Fibroblast of lung (primary cell): ENCODE data around the gene PDC. TPM values are rescaled to one million over a fixed set of nuclear protein-coding genes. Genes with fewer than 3 reads are reported as not detected.
A peak's percentile ranks its signal among the peaks of the same experiment; 100 is the strongest.
"Not testable (repeated sequence)": the region's sequence is repeated elsewhere in the genome, so short reads cannot be mapped to it uniquely, and the experiment has no call there.

ENCODE experiments used
- DNase-seq, 2 donors: peaks; one replicate each; pipeline versions ENCODE4 v3.0.0 to v3.0.0-alpha.2; 2010; ENCODE audit warnings: low read depth in 2 of 2
- H2AFZ ChIP-seq: 2 replicates; pipeline ENCODE4 v1.5.1; 2012; ENCODE audit warnings: low read length, control low read depth, inconsistent platforms
- H3K27ac ChIP-seq: 2 replicates; pipeline ENCODE4 v1.5.1; 2011; ENCODE audit warnings: low read length, control low read depth; ENCODE audit not compliant: insufficient read depth
- H3K27me3 ChIP-seq: 2 replicates; pipeline ENCODE4 v1.5.1; 2011; ENCODE audit warnings: mild to moderate bottlenecking, low read length; ENCODE audit not compliant: control insufficient read depth, insufficient read depth
- H3K36me3 ChIP-seq: 2 replicates; pipeline ENCODE4 v1.5.1; 2011; ENCODE audit warnings: low read length; ENCODE audit not compliant: control insufficient read depth, insufficient read depth
- H3K4me1 ChIP-seq: 2 replicates; pipeline ENCODE4 v1.5.1; 2011; ENCODE audit warnings: low read length; ENCODE audit not compliant: control insufficient read depth, insufficient read depth; ENCODE audit errors: extremely low read depth
- H3K4me2 ChIP-seq: 2 replicates; pipeline ENCODE4 v1.5.1; 2011; ENCODE audit warnings: low read length, control low read depth; ENCODE audit not compliant: insufficient read depth; ENCODE audit errors: extremely low read depth
- H3K4me3 ChIP-seq, 4 experiments: fragments of 200-600 bp in 1 of 4; sonication (generic) in 1 of 4; replicated peaks in 1 of 4; 2 replicates each; pipeline ENCODE4 v1.5.1; 2011 to 2016; ENCODE audit warnings: low read length in 4 of 4, low read depth in 3 of 4, mild to moderate bottlenecking in 3 of 4, control low read depth in 2 of 4, inconsistent platforms in 1 of 4, mixed read lengths in 1 of 4; ENCODE audit not compliant: insufficient read depth in 1 of 4; ENCODE audit errors: control extremely low read depth in 1 of 4
- H3K79me2 ChIP-seq: 2 replicates; pipeline ENCODE4 v1.5.1; 2012; ENCODE audit warnings: mild to moderate bottlenecking, low read length, inconsistent platforms; ENCODE audit not compliant: control insufficient read depth, insufficient read depth
- H3K9ac ChIP-seq: 2 replicates; pipeline ENCODE4 v1.5.1; 2011; ENCODE audit warnings: mild to moderate bottlenecking, low read length, control low read depth; ENCODE audit not compliant: insufficient read depth
- H3K9me3 ChIP-seq: 2 replicates; pipeline ENCODE4 v1.5.1; 2012; ENCODE audit warnings: low read depth, low read length; ENCODE audit not compliant: control insufficient read depth, insufficient read depth
- H4K20me1 ChIP-seq: 2 replicates; pipeline ENCODE4 v1.5.1; 2011; ENCODE audit warnings: low read length; ENCODE audit not compliant: control insufficient read depth, insufficient read depth; ENCODE audit errors: extremely low read depth
- CTCF ChIP-seq, 2 donors: IDR thresholded peaks in 1 of 2; conservative IDR thresholded peaks in 1 of 2; 1 replicate in 1 of 2; 2 replicates in 1 of 2; pipeline ENCODE4 v1.5.1; 2011 to 2012; ENCODE audit warnings: low read length in 2 of 2, control low read depth in 1 of 2, inconsistent platforms in 1 of 2, low read depth in 1 of 2, mild to moderate bottlenecking in 1 of 2
- EZH2 ChIP-seq: IDR thresholded peaks from 2 replicates; pipeline ENCODE4 v1.5.1; 2012; ENCODE audit warnings: low read length, control low read depth, mild to moderate bottlenecking; ENCODE audit errors: missing control alignments
- polyA plus RNA-seq, 2 donors: library from polyadenylated mRNA; depleted of rRNA in 1 of 2; stranded (reverse) in 1 of 2; unstranded in 1 of 2; fragments of >200 nt; gene quantifications; 2 replicates each; pipeline ENCODE4 v1.2.1, GENCODE V29; 2011 to 2012; ENCODE audit warnings: missing spikeins in 1 of 2
- total RNA-seq: library from RNA; depleted of rRNA; stranded (reverse); fragments of >200 nt; gene quantifications from 2 replicates; pipeline ENCODE4 v1.2.1, GENCODE V29; 2014

Gene PDC
- total and polyA plus RNA-seq, 2 donors (not counting 1 experiment from before 2014, with no cell fraction given): not detected

DNA sequence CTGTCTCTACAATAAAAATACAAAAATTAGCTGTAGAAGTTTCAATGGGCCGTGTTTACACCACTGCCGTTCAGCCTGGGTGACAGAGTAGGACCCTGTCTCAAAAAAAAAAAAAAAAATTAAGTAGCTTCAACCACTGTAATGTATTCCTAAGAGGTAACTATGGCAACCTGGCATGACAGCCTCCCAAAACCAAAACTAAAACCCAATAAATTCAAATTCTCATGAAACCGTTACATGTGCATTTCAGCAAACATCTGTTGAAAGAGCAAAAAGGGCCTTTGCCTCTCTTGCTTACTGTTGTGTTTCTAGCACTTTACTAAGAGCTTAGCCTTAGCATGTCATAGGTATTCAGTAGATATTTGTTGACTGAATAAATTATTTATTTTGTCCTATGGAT, 51.8 kb downstream of the PDC start:
- H3K27ac ChIP-seq: no peak overlapping the region
- no peaks in the 10 kb centered on the region for H3K9me3 ChIP-seq
- no peak overlapping the region for H3K4me3 ChIP-seq
- no peaks in the 10 kb centered on the region for H4K20me1 ChIP-seq
- TF ChIP-seq CTCF (conservative IDR thresholded peaks at IDR 0.05 in 1 of 2, IDR thresholded peaks at IDR 0.05 in 1 of 2; ENCODE audit: low read depth in 1 of 2, low read length in 2 of 2): no peak
- no peak for TF ChIP-seq EZH2
- H3K9ac ChIP-seq: no peak overlapping the region
- no peak overlapping the region for H2AFZ ChIP-seq
- no peaks in the 10 kb centered on the region for H3K4me1 ChIP-seq
- no peaks in the 10 kb centered on the region for H3K36me3 ChIP-seq
- H3K79me2 ChIP-seq: no peaks in the 10 kb centered on the region
- DNase-seq: no peak
- H3K4me2 ChIP-seq: no peak overlapping the region
- H3K27me3 ChIP-seq: no peaks in the 10 kb centered on the region

- H3K4me1 ChIP-seq: no peaks in the 10 kb centered on the region
- TF ChIP-seq CTCF (conservative IDR thresholded peaks at IDR 0.05 in 1 of 2, IDR thresholded peaks at IDR 0.05 in 1 of 2; ENCODE audit: low read depth in 1 of 2, low read length in 2 of 2) (peak; percentile 62 to 75), EZH2 (no peak)
- no peak overlapping the region for H3K9ac ChIP-seq
- H4K20me1 ChIP-seq: no peaks in the 10 kb centered on the region
- H3K4me3 ChIP-seq: no peak overlapping the region
- peak overlapping the region; percentile 4 for H3K27ac ChIP-seq
- peak overlapping the region; percentile 31 for H2AFZ ChIP-seq
- H3K36me3 ChIP-seq: no peaks in the 10 kb centered on the region
- DNase-seq: peak; percentile 47 to 70
- no peaks in the 10 kb centered on the region for H3K9me3 ChIP-seq
- H3K27me3 ChIP-seq: no peaks in the 10 kb centered on the region
- H3K79me2 ChIP-seq: no peaks in the 10 kb centered on the region
- peak overlapping the region; percentile 15 for H3K4me2 ChIP-seq
These were observed 56.4 kb downstream of the PDC start for GRCh38 chr1:186404454-186405051.

DNA sequence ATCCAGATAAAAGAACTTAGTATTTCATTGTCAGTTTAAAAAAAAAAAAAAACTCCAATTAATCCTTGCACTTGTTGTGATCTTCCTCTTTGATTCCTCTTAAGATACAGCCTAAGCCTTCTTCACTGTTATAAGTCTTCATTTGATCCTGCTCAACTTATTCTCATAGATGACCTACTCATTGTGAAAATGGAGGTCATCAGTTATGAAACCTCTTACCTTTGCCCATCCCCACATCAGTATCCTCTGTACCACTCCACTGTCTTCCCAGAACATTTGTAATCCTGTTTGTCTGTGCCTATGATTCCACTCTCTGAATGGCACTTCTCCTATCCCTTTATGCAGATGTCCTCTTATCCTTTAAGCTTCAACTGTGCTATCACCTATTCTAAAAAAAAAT, 57.3 kb downstream of the PDC start:
- no peaks in the 10 kb centered on the region for H3K36me3 ChIP-seq

GRCh38 chr1:186401446-186401845, 59.5 kb downstream of the PDC start:
- H3K4me1 ChIP-seq, H4K20me1 ChIP-seq, H3K27ac ChIP-seq, H3K79me2 ChIP-seq, H3K4me3 ChIP-seq, H3K9me3 ChIP-seq, H3K9ac ChIP-seq, H2AFZ ChIP-seq, H3K4me2 ChIP-seq, H3K27me3 ChIP-seq, H3K36me3 ChIP-seq: not testable (repeated sequence)
- DNase-seq: peak in 1 of 2 donors; percentile 6

More for the DNA sequence above, 57.3 kb downstream of the PDC start:
- no peak for DNase-seq
- Histone ChIP-seq H3K79me2 (no peaks in the 10 kb centered on the region), H3K27ac (no peak overlapping the region), H3K4me1 (no peaks in the 10 kb centered on the region), H2AFZ (no peak overlapping the region), H3K27me3 (no peaks in the 10 kb centered on the region), H3K9me3 (no peaks in the 10 kb centered on the region), H3K4me2 (no peak overlapping the region), H3K4me3 (no peak overlapping the region), H4K20me1 (no peaks in the 10 kb centered on the region), H3K9ac (no peak overlapping the region)
- TF ChIP-seq CTCF (conservative IDR thresholded peaks at IDR 0.05 in 1 of 2, IDR thresholded peaks at IDR 0.05 in 1 of 2; ENCODE audit: low read depth in 1 of 2, low read length in 2 of 2) (no peak), EZH2 (no peak)
